Kidney (tissue), 14 donors: ENCODE results near the gene HAPLN3. TPM values are rescaled to one million over a fixed set of nuclear protein-coding genes. Genes with fewer than 3 reads are reported as not detected.

Source experiments
- DNase-seq, 5 donors: peaks; one replicate each; pipeline ENCODE4 v3.0.0-alpha.2; 2013 to 2020
- FAIRE-seq: peaks from 2 replicates; lab custom pipeline; 2012; peaks lifted over from hg19 to GRCh38; lab: Jason Lieb, UNC
- H3K27ac ChIP-seq, 2 donors: one replicate each; pipeline ENCODE4 v1.7.0; 2013; ENCODE audit warnings: low read depth in 2 of 2, low read length in 2 of 2, inconsistent platforms in 1 of 2
- H3K27me3 ChIP-seq: one replicate; pipeline ENCODE4 v1.7.1; 2013; ENCODE audit warnings: low read length, inconsistent platforms; ENCODE audit not compliant: control insufficient read depth, insufficient read depth
- H3K36me3 ChIP-seq, 3 donors: one replicate each; pipeline versions ENCODE4 v1.7.0 to v1.7.1; 2013; ENCODE audit warnings: low read length in 3 of 3, control low read depth in 1 of 3, inconsistent platforms in 1 of 3; ENCODE audit not compliant: insufficient read depth in 3 of 3, control insufficient read depth in 2 of 3
- H3K4me1 ChIP-seq, 3 donors: one replicate each; pipeline versions ENCODE4 v1.7.0 to v1.7.1; 2013; ENCODE audit warnings: low read length in 3 of 3, inconsistent platforms in 1 of 3, low read depth in 1 of 3; ENCODE audit not compliant: control insufficient read depth in 2 of 3, insufficient read depth in 2 of 3
- H3K4me3 ChIP-seq, 3 donors: one replicate each; pipeline versions ENCODE4 v1.7.0 to v1.8.1; 2013; ENCODE audit warnings: low read length in 3 of 3, control low read depth in 1 of 3, inconsistent platforms in 1 of 3
- H3K9ac ChIP-seq, 3 donors: one replicate each; pipeline versions ENCODE4 v1.7.0 to v1.7.1; 2013; ENCODE audit warnings: low read length in 3 of 3, control low read depth in 1 of 3, inconsistent platforms in 1 of 3
- H3K9me3 ChIP-seq, 3 donors: one replicate each; pipeline versions ENCODE4 v1.7.0 to v1.7.1; 2013; ENCODE audit warnings: low read length in 3 of 3, control low read depth in 1 of 3, inconsistent platforms in 1 of 3; ENCODE audit not compliant: control insufficient read depth in 2 of 3, insufficient read depth in 1 of 3
- CTCF ChIP-seq: IDR thresholded peaks from 3 replicates; pipeline ENCODE4 v1.5.1; 2012; ENCODE audit warnings: mild to moderate bottlenecking, moderate library complexity, borderline replicate concordance; ENCODE audit not compliant: insufficient read depth; ENCODE audit errors: extremely low read depth
- intact Hi-C: fragments of 100-400 bp; cut with DNase I; formaldehyde crosslinking; loops from one replicate; pipeline ENCODE4 v1.11.1; 2022
- polyA plus RNA-seq: library from polyadenylated mRNA; stranded (reverse); fragments of 350-450 nt; fragmentation: Illumina TruSeq; extraction: RNeasy Lipid Tissue Mini Kit (QIAGEN cat#74804); gene quantifications from one replicate; pipeline ENCODE4 v1.2.3, GENCODE V29; 2014; ENCODE audit warnings: low read depth, low replicate concordance; ENCODE audit not compliant: insufficient read depth
- total RNA-seq: library from RNA; stranded (reverse); fragmentation: NEBNext Ultra II Directional; extraction: Animal tissue kit (Norgen Biotek cat#: 25700); gene quantifications from one replicate; pipeline ENCODE4 v1.2.1, GENCODE V29; 2021
- donor health status: control.
- donor health status: control.
- donor health status: control.
- donor health status: control.
- donor health status: control.
- donor health status: DM: yes; HTN: yes; CAD: no.
- donor health status: Normal renal cell carcinoma (clear cell type).

HAPLN3 gene
- total and polyA plus RNA-seq, 2 donors from 2014 or later, result 2.2 to 11.2 TPM

- Histone ChIP-seq H3K4me3 (no peak overlapping the region), H3K9ac (no peak overlapping the region), H3K4me1 (peaks cover 0 to 18% (median 0%) of the 10 kb centered on the region in 3 donors), H3K27me3 (peaks cover 2% of the 10 kb centered on the region), H3K9me3 (no peaks in the 10 kb centered on the region), H3K36me3 (no peaks in the 10 kb centered on the region), H3K27ac (no peak overlapping the region)
- TF ChIP-seq CTCF, result peak; percentile 21
- intact Hi-C loops, result no loop called here
- DNase-seq (peak; percentile 78 to 85 (median 83)), FAIRE-seq (no peak)
These were observed 961 bp downstream of the HAPLN3 start for GRCh38 chr15:88894348-88894818.

- Histone ChIP-seq H3K27me3 (peaks cover 2% of the 10 kb centered on the region), H3K9ac (no peak overlapping the region), H3K27ac (no peak overlapping the region), H3K4me3 (no peak overlapping the region), H3K36me3 (no peaks in the 10 kb centered on the region), H3K4me1 (peaks cover 0 to 14% (median 0%) of the 10 kb centered on the region in 3 donors), H3K9me3 (no peaks in the 10 kb centered on the region)
- DNase-seq, result no peak
- no peak for FAIRE-seq
- no peak for TF ChIP-seq CTCF
- intact Hi-C loops, result no loop called here
These were observed 3.6 kb downstream of the HAPLN3 start for GRCh38 chr15:88891540-88892254.

- Histone ChIP-seq H3K4me1 (peaks cover 0 to 13% (median 0%) of the 10 kb centered on the region in 3 donors), H3K27ac (no peak overlapping the region), H3K36me3 (no peaks in the 10 kb centered on the region), H3K9ac (no peak overlapping the region), H3K9me3 (no peaks in the 10 kb centered on the region), H3K27me3 (peaks cover 2% of the 10 kb centered on the region), H3K4me3 (no peak overlapping the region)
- no peak for TF ChIP-seq CTCF
- FAIRE-seq (no peak), DNase-seq (no peak)
- intact Hi-C loops, result no loop called here
These were observed 4.8 kb downstream of the HAPLN3 start for GRCh38 chr15:88890495-88890894.
